Measurements from ENCODE around the gene TDRD9. TPM values are rescaled to one million over a fixed set of nuclear protein-coding genes. Genes with fewer than 3 reads are reported as not detected.

Gene TDRD9
- total and polyA plus RNA-seq, 2 of the 4 experiments (the other 2 are of a cell fraction), result 0.07 to 0.18 TPM

DNA sequence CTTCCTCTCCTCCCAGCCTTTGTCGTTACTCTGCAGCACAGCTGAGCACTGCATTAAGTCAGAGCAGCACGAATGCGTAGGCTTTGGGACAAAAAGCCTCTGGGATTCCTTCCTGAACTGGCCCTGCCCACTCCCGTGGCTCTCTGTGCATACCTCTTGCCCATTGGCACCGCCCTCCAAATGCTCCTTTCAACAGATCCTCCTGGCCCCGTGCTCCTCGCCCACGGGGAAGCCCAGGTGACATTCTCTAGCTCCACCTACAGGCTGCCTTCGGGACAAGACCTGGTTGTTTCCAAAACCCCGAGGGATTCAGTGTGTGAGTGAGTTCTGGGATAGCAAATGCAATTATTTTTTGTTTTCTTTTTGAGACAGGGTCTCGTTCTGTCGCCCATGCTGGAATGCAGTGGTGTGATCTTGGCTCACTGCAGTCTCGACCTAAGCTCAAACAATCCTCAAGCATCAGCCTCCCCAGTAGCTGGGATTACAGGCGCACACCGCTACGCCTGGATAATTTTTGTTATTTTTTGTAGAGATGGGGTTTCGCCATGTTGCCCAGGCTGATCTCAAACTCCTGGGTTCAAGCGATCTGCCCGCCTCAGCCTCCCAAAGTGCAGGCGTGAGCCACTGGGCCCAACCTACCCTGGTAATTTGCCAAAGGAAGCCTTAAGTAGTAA is 17.9 kb upstream of the TDRD9 start:
- Histone ChIP-seq H3K23ac (ENCODE audit: low read depth, low read length) (no peak overlapping the region), H3K56ac (ENCODE audit: extremely low read depth, insufficient read depth, low read length) (no peak overlapping the region), H4K8ac (ENCODE audit: low read depth in 2 of 2, low read length in 2 of 2) (no peak overlapping the region), H2AK9ac (replicated peaks; ENCODE audit: low read depth, low read length, poor library complexity) (peak overlapping the region; percentile 22), H2BK15ac (ENCODE audit: low read depth, low read length) (no peak overlapping the region), H3K4ac (ENCODE audit: low read depth, low read length) (no peak overlapping the region), H4K20me1 (ENCODE audit: insufficient read depth, low read length) (no peaks in the 10 kb centered on the region; the same call in 1 of the 2 replicates), H3K27me3 (ENCODE audit: control insufficient read depth, insufficient read depth, low read length) (no peaks in the 10 kb centered on the region), H3K4me2 (ENCODE audit: low read depth, low read length) (no peak overlapping the region), H3K9me1 (ENCODE audit: insufficient read depth, low read length) (no peaks in the 10 kb centered on the region), H3K9me3 (ENCODE audit: control insufficient read depth, insufficient read depth, low read length) (no peaks in the 10 kb centered on the region), H3K4me1 (ENCODE audit: control insufficient read depth, insufficient read depth, low read length) (no peaks in the 10 kb centered on the region), H2AK5ac (ENCODE audit: low read depth, low read length) (no peak overlapping the region), H3K27ac (ENCODE audit: insufficient read depth, low read length) (no peak overlapping the region), H3K36me3 (ENCODE audit: control insufficient read depth, insufficient read depth, low read length) (peaks cover 17% of the 10 kb centered on the region), H3K18ac (ENCODE audit: low read depth, low read length) (no peak overlapping the region), H2BK20ac (ENCODE audit: low read depth, low read length) (no peak overlapping the region), H4K5ac (ENCODE audit: low read depth, low read length) (no peak overlapping the region), H3K79me1 (ENCODE audit: low read depth in 1 of 2, low read length in 2 of 2) (peaks cover 0 to 5% of the 10 kb centered on the region in 2 experiments; a peak in 1 of 4 replicates), H3K9ac (ENCODE audit: low read depth, low read length) (no peak overlapping the region), H2BK5ac (ENCODE audit: low read depth, low read length, poor library complexity, severe bottlenecking) (no peak overlapping the region), H4K91ac (ENCODE audit: insufficient read depth, low read depth, low read length) (no peak overlapping the region), H3K4me3 (ENCODE audit: insufficient read depth, low read depth, low read length) (no peak overlapping the region), H2AFZ (replicated peaks; ENCODE audit: low read length, poor library complexity) (peak overlapping the region; percentile 71), H3K14ac (replicated peaks; ENCODE audit: low read depth, low read length) (no peak overlapping the region), H2BK120ac (ENCODE audit: low read depth, low read length) (no peak overlapping the region)
- ATAC-seq (ENCODE audit: low read depth), result peak; percentile 93
- in situ Hi-C loops (cut with MboI; ENCODE audit: low sequenced_read_pairs), result loop anchor here (10.0 kb wide), 1 partner anchor 336 kb away; no protein-coding TSS in a partner anchor
- POLR2A ChIA-PET (ENCODE audit: unreplicated experiment), result no interaction called here
- no TSS peak for BruUV-seq (replicated peaks)
- peak; percentile 66 for DNase-seq
- CTCF ChIA-PET, result interaction anchor here (0.5 to 1.5 kb wide), 4 partner anchors 10 to 102 kb away, joined by 4 read pairs; no protein-coding TSS in a partner anchor
- WGBS, 2 experiments (ENCODE audit: extremely low coverage in 2 of 2, insufficient read length in 1 of 2), result 34% methylated on average over 4 of the region's 20 CpGs; no CpG with 5 or more reads in 1 of the 2 experiments
- intact Hi-C loops (cut with micrococcal nuclease), result loop anchor here (1.0 to 5.0 kb wide), 3 partner anchors 102 to 338 kb away; partner anchors contain the start of genes XRCC3 and ZFYVE21
- dilution Hi-C loops (cut with HindIII; ENCODE audit: low sequenced_read_pairs, unreplicated experiment), result no loop called here
- no peak for TF ChIP-seq MAZ (IDR thresholded peaks at IDR 0.05; ENCODE audit: borderline replicate concordance, low read depth, low read length)
- peak; percentile 77 for TF ChIP-seq RAD21 (IDR thresholded peaks at IDR 0.05; ENCODE audit: low read length)
- no peak for TF ChIP-seq FOS (IDR thresholded peaks at IDR 0.05; ENCODE audit: low read depth, low read length)
- no peak for TF ChIP-seq POLR2A (IDR thresholded peaks at IDR 0.05; ENCODE audit: low read depth, low read length)
- TF ChIP-seq RFX5 (IDR thresholded peaks at IDR 0.05; ENCODE audit: low read depth, low read length), result no peak
- no peak for TF ChIP-seq RCOR1 (IDR thresholded peaks at IDR 0.05; ENCODE audit: insufficient replicate concordance, low read length)
- TF ChIP-seq CHD1 (IDR thresholded peaks at IDR 0.05; ENCODE audit: low read depth, low read length), result no peak
- TF ChIP-seq MAFK (IDR thresholded peaks at IDR 0.05; ENCODE audit: low read depth, low read length), result no peak
- TF ChIP-seq, protein P1, sequence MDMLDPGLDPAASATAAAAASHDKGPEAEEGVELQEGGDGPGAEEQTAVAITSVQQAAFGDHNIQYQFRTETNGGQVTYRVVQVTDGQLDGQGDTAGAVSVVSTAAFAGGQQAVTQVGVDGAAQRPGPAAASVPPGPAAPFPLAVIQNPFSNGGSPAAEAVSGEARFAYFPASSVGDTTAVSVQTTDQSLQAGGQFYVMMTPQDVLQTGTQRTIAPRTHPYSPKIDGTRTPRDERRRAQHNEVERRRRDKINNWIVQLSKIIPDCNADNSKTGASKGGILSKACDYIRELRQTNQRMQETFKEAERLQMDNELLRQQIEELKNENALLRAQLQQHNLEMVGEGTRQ (IDR thresholded peaks at IDR 0.05; ENCODE audit: low read depth, low read length), result peak; percentile 37; the same call in 1 of the 2 replicates
- TF ChIP-seq MXI1 (IDR thresholded peaks at IDR 0.05; ENCODE audit: borderline replicate concordance, low read depth, low read length), result peak; percentile 50; the same call in 1 of the 2 replicates
- no peak for TF ChIP-seq CEBPB (IDR thresholded peaks at IDR 0.05; ENCODE audit: low read depth, low read length)
- no peak for TF ChIP-seq NFE2L2 (IDR thresholded peaks at IDR 0.05; ENCODE audit: low read depth, low read length)
- TF ChIP-seq, protein P2, sequence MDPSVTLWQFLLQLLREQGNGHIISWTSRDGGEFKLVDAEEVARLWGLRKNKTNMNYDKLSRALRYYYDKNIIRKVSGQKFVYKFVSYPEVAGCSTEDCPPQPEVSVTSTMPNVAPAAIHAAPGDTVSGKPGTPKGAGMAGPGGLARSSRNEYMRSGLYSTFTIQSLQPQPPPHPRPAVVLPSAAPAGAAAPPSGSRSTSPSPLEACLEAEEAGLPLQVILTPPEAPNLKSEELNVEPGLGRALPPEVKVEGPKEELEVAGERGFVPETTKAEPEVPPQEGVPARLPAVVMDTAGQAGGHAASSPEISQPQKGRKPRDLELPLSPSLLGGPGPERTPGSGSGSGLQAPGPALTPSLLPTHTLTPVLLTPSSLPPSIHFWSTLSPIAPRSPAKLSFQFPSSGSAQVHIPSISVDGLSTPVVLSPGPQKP (IDR thresholded peaks at IDR 0.05; ENCODE audit: borderline replicate concordance, low read depth, low read length), result no peak
- TF ChIP-seq BHLHE40 (IDR thresholded peaks at IDR 0.05; ENCODE audit: low read depth, low read length), result no peak
- TF ChIP-seq, protein P3, sequence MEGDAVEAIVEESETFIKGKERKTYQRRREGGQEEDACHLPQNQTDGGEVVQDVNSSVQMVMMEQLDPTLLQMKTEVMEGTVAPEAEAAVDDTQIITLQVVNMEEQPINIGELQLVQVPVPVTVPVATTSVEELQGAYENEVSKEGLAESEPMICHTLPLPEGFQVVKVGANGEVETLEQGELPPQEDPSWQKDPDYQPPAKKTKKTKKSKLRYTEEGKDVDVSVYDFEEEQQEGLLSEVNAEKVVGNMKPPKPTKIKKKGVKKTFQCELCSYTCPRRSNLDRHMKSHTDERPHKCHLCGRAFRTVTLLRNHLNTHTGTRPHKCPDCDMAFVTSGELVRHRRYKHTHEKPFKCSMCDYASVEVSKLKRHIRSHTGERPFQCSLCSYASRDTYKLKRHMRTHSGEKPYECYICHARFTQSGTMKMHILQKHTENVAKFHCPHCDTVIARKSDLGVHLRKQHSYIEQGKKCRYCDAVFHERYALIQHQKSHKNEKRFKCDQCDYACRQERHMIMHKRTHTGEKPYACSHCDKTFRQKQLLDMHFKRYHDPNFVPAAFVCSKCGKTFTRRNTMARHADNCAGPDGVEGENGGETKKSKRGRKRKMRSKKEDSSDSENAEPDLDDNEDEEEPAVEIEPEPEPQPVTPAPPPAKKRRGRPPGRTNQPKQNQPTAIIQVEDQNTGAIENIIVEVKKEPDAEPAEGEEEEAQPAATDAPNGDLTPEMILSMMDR (conservative IDR thresholded peaks at IDR 0.05; ENCODE audit: low read depth, low read length), result peak; percentile 75

All from IMR-90 (cell line).